DMS114 treated with DMSO at 0.1 percent for 48 hours (cell line): ENCODE results near the gene CACNA2D4.

Experiments
- DNase-seq: peaks from one replicate; lab custom pipeline; 2025; ENCODE audit not compliant: unreplicated experiment; lab: John Stamatoyannopoulos, UW

Gene CACNA2D4

DNA sequence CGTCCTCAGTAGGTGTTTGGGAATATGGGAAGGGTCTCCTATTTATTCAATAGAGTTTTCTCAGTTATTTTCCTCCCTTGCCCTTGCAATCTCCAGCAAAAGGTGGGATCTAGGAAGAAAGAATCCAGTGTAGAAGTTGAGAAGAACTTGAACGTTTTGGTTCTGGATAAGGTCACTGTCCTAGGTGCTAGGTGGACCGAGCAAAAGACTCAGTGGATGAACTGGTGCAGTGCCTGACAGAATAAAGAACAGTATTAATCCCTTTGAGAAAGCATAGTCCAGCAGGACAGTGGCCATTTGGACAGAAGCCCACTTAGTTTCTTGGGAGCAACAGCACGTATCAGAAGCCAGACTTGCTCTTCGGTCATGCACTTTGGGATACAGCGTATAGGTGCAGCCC, 130.7 kb downstream of the CACNA2D4 start:
- no peak for DNase-seq

DNA sequence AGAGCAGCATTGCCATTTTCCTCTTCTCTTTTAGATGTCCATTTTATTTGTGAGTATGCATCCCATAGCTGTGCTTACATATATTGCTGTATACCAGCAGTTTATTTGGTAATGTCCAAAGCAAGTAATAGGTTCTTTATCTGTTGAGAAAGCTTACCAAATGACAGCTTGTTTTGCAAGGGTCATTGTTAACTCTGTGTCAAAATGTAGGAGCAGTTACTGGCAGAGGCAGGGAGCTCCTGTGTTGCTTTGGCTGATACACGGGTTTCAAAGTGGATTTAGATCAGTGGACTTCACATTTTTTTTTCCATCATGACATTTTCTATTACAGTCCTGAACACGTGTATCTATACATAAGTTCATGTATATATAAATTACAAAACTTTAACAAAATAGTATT, 136.2 kb downstream of the CACNA2D4 start:
- DNase-seq, result no peak

DNA sequence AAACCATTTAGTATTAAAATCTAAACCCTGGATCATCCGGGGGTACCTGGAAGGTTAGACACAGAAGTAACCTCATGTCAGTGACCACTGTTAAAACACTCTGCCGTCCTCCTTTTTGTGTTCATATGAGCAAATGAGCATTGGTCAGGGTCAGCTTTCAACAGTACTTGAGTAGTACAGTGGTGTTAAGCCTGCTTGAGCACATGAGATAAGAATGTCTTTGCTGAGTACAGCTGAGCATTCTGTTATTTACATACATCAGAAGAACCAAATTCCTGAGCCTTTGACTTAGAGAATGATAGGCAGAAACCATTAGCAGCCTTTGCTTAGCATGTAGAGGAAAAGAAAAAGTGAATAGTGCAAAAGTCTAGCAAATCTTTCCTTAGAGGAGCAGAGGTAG, 136.7 kb downstream of the CACNA2D4 start:
- DNase-seq, result no peak

DNA sequence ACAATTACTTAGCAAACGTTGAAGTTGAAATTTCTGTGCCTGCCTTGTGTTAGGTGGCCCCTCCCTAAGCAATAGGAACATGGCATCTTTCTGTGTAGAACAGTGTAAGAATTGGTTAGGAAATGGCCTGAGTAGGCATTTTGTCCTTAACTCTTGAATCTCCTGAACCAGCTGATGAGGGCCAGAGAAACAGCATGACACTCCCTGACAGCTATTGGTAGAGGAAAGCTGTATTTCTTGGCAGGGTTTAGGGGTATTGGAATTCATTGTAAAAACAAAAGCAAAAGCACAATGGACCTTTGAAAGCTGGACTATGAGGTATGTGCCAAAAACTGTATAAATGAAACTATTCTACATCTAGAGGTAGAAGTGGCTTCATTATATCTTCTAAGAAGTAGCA, 138.7 kb downstream of the CACNA2D4 start:
- DNase-seq, result no peak

DNA sequence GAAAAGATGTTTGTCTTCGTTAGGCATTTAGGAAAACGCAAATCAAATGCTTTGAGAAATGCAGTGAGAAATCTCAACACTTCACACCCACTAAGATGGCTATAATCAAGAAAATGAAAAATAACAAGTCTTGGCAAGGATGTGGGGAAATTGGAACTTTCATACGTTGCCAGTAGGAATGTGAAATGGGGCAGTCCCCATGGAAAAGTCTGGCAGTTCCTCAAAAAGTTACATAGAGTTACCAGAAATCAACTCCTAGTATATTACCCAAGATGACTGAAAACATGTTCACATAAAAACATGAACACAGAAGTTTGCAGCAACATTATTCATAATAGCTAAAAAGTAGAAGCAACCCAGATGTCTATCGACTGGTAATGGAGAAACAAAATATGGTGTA, 139.5 kb downstream of the CACNA2D4 start:
- no peak for DNase-seq

DNA sequence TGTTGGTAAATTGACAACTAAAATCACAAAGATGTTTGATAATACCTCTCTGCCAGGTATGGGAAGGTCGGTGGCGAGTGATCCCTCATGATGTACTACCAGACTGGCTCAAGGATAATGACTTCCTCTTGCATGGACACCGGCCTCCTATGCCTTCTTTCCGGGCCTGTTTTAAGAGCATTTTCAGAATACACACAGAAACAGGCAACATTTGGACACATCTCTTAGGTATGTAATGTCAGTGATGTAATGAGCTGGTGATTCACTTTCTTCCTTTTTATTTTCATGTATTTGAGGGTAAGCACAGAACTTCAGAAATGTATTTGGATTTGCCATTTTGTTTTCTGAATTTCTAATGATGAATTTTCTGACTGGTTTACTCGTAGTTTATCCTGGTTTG, 140.7 kb downstream of the CACNA2D4 start:
- DNase-seq, result no peak

DNA sequence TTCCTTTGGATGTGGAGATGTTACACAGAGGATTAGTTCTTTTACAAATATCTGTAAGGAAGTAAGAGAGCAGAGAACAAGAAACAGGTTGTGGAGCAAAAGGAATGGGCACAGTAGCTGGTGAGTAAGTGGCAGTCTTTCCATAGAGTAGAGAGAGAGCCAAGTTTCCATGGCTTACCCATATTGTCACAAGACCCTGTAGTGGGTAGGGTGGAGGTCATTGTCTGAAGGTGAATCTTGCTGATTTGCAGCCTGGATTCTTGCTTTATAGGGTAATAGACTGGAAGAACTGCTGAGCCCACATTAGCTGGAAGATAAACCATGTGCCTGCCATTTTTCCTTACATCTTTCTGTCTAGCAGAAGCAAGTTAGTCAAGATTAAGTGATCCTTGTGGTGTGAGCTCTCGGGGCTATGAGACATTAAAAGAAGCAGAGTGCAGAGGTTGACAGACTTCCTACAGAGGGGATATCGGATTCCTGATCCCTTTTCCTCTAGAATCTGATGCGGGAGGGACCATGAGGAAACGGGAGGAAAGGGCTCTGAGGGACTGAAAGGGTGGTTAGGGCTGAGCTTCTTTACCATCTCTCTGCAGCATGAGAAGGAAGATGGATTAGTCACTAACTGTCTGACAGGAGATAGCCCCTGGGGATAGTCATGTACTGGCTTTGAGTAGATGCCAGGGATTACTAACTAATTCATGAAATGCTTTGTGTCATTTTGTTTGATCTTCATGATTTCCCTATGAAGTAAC, 142.1 kb downstream of the CACNA2D4 start:
- no peak for DNase-seq

DNA sequence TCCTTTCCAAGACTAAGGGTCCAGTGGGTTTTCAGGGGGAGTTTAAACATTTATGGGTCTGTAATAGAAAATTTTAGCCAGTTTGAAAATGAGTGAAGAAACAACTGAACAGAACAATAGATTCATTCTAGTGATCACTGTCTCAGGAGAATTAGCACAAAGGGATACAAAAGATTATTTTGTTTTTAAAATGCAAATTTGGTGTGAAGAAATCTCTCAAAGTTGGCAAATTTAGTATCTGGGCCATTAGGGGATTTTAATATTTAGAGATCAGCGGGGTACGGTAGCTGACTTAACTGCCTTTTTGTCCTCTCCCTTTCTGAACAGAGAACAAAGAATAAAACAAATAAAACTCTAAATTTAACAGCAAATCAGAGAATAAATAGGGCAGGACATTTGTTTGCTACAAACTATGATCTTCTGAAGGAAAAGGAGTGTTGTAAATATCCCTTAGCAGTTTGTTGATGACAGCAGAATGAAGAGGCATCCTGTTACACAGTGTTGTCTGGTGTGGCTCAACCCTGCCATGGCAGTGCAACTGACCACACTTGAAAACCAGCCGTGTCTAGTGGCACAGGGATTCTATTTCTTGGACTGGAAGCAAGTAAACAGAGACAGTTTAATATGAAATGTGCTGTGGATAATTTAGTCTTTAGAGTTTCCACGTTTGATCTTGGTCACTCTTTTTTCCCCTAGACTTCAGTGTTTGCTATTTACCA, 144.4 kb downstream of the CACNA2D4 start:
- no peak for DNase-seq

DNA sequence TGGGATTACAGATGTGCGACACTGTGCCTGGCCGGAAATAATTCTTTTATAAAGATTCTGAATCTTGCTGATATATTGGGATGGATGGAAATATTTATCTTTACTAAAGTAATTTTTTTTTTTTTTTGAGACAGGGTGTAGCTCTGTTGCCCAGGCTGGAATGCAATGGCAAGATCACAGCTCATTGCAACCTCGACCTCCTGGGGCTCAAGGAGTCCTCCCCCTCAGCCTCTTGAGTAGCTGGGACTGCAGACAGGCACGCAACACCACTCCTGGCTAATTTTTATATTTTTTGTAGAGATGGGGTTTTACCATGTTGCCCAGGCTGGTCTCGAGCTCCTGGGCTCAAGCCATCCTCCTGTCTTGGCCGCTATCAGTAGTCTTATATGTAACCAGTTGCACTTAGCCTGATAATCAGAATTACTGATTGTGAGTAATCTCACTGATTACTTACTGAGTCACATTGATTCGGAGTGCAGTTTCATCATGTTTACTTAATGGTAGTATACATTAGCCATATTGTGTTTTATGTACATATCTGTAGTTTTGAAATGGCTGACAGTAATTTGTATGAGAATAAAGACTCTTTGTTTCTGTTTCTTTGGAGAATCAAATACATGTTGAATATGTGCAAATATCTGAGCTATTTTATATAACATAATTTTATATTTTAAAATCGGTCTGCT, 148.5 kb downstream of the CACNA2D4 start:
- no peak for DNase-seq

DNA sequence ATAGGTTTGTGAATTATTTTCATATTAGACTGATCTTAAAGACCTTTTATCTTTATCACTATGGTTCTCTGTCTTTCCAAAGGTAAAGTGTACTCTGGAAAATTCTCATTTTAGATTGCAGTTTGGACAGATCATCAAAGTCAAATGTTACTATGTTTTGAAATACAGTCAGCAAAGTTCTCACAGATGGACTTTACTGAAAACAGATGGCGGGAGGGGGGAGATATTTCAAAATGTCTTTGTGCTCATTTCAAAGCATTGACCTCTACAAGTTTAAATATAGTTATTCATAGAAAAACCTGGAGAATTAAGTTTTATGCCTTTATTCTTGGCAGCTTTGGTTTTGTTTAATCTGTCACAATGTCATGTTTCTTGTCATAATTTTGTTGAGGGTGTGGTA, 149.8 kb downstream of the CACNA2D4 start:
- no peak for DNase-seq

DNA sequence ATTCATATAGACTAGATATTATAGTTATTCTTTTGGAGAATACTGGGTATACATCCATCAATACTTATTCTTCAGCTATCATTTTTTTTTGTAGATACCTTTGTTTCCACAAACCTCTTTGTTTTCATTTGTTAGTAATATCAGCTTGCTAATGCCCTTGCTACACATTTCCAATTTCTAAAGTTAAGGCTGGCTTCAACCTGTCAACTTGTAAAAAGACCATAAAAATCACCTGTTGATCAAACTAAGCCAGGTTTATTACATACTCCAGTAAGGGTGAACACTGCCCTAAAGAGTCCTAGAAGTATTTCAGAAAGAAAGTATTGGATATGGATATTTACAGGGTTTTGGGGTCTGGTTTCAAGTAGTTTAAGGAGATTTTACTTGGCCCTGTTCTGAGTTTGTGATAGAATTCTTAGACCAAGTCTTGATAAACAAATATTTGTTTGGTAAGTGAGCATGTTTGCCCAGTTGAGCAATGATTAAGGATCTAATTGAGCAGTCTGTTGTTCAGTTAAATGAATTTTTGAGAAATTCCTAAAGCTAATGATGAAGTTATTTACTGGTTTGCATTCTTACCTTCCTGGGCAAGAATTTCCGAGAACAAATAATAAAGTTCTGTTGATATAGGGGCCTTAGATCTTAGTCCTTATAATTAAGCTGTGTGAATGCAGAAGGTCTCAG, 150.9 kb downstream of the CACNA2D4 start:
- no peak for DNase-seq

DNA sequence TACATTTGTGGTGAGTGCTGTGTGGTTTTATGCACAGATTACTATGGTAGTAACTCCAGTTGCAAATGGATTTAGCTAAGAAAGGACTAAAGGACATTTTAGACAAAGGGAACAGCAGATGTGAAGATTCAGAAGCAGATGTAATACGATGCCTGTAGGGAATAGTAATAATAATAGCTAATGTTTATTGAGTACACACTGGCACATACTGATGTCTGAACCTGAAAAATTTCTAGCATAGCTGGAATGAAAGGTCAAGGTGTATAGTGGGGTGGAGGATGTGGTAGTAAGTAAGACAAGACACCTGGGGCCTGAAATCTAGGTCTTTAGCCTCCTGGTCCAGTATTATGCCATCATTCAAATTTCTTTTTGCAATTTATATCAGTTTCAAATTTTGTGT, 152.3 kb downstream of the CACNA2D4 start:
- DNase-seq, result no peak

DNA sequence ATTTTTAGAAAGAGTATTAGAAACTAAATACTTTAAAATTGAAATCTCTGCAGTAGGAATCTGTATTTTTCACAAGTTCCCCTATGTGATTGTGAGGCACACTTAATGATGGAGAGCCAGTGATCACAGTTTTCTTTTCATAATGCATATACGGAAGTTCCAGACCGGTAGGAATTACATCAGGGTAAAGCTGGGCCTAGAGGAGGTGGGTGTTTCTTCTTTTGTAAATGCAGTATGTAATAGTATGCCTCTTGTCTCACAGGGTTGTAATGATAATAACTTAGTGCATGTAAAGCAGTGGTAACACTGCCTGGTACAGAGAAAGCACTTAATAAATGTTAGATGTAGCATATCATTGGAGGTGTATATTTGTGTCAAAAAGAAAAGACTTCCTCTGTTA, 155.3 kb downstream of the CACNA2D4 start:
- no peak for DNase-seq

DNA sequence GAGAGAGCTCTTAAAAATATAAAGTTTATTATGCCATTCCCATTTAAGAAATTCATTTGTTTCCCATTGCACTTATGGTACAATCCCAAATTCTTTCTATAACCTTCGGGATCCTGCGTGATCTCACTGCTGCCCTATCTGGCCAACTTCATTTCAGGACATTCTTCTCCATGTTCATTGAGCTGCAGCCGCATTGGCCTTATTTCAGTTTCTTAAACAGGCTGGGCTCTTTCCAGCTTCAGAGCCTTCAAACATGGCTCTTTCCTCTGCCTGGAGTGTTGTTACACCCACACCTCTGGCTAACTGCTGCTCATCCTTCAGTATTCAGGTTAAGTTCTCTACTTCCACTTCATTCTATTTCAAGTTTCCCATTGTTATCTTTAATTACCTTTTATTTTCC, 156.6 kb downstream of the CACNA2D4 start:
- DNase-seq, result no peak

DNA sequence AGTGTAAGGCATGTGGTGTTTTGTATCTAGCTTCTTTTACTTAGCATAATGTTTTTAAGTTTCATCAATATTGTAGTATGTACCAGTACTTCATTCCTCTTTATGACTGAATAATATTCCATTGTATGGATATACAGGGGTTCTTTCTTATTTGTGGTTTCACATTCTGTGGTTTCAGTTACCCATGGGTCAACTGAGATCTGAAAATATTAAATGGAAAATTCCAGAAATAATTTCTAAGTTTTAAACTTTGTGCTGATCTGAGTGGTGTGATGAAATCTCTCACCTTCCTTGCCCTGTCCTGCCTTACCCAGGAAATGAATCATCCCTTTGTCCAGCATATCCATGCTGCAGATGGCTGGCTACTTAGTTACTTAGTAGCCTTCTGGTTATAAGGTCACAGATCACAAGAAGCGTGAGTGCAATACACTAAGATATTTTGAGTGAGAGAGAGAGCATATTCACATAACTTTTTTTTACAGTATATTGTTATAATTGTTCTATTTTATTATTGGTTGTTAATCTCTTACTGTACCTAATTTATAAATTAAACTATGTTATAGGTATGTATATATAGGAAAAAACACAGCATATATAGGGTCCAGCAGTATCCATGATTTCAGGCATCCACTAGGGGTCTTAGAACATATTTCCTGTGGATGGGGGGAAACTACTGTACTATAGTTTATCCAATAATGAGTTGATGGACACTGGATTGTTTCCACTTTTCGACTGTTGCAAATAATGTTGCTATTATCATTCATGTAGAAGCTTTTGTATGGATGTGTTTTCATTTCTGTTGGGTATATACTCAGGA, 157.7 kb downstream of the CACNA2D4 start:
- no peak for DNase-seq

DNA sequence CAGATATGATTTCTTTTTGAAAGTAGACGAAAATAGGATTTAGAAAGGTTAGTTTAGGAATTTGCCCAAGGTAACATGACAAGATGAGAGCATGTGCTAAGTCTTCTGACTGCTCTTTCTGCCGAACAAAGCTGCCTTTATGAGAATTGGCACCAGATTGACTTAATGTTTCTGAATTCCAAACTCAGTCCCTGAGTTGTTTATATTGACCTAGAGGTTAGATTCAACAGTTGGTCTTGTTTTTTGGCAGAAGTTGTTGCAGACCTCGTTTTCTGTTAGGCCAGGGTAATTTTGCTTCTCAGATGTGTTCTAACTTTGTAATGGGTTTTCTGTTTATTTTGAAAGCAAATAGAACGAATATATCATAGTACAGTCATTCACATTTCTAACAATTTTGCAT, 159.6 kb downstream of the CACNA2D4 start:
- no peak for DNase-seq

DNA sequence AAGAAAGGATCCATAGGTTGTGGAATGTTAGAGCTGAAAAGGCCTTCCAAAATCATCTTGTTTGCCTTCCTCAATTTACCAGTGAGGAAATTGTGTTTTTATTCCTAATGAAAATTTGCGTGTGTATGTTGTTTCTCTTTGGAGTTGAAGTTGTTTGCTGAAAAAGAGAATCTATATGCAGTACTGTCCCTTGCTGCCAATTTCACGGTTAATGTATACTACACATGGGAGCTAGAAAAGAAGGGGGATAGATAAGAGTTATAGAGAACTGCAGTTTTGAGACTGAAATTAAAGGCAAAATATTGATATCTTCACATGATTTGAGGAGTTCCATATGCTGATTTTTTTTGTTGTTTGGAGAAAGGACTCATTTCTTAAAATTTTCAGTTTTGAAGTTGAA, 160.1 kb downstream of the CACNA2D4 start:
- no peak for DNase-seq

DNA sequence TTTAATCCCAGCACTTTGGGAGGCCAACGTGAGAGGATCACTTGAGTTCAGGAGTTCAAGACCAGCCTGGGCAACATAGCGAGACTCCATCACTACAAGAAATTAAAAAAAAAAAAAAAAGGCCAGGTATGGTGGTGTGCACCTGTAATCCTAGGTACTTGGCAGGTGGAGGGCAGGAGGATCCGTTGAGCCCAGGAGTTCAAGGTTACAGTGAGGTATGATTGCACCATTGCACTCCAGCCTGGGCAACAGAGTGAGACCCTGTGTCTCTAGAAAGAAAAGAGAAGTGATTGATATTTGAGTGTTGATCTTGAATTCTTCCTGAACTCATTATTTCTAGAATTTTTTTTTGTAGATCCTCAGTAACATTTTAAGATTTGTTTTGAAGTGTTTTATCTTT, 168.2 kb downstream of the CACNA2D4 start:
- DNase-seq, result no peak

DNA sequence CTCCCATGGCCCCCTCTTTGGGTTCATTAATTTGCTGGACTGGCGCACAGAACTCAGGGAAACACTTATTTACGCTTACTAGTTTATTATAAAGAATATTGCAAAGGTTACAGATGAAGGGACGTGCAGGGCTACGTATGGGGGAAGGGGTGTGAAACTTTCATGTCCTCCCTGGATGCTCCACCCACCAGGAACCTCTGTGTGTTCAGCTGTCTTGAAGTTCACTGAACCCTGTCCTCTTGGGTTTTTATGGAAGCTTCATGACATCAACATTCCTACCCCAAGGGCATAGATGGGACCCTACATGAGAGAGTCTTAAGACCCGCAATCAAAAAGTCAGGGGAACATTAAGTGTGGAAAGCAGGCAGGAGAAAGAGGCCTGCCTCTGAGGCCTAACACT, 169.4 kb downstream of the CACNA2D4 start:
- no peak for DNase-seq

DNA sequence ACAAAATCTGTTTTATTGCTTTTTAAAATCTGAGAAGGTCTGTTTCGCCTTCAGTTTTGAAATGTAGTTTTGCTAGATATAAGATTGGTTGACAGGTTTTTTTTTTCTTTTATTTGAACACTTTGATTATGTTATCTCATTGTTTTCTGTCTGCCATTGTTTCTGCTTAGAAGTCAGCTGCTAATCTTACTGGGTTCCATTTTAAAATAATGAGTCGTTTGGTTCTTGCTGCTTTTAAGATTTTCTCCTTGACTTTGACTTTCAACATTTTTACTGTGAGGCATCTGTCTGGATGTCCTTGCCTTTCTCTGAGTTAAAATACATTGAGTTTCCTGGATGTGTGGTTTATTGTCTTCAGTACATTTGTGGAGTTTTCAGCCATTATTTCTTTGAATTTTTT, 170.8 kb downstream of the CACNA2D4 start:
- no peak for DNase-seq

DNA sequence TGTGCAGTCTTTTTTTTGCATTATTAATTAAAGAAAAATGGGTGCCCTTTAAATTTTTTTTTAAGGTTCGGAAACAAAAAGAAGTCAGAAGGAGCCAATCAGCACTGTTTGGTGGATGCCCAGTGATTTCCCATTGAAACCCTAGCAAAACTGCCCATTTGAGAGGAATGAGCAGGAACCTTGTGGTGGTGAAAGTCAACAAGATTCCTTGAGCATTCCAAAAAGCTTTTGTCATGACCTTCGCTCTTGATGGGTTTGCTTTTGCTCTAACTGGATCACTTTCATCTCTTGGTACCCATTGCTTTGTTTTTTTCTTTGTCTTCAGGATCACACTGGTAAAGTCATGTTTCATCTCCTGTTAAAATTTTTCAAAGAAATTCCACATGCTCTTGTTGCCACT, 173.5 kb downstream of the CACNA2D4 start:
- no peak for DNase-seq
